ENCODE measurements around the gene CLHC1.

GRCh38 chr2:55155206-55155605, 76.9 kb downstream of the CLHC1 start:
- TF ChIP-seq CTCF (IDR thresholded peaks at IDR 0.05) = no peak
- TF ChIP-seq EZH2phosphoT487 (IDR thresholded peaks at IDR 0.05) = no peak
